GM18502 (cell line): ENCODE results near the gene LYPLAL1.
"Not testable (repeated sequence)": the region's sequence is repeated elsewhere in the genome, so short reads cannot be mapped to it uniquely, and the experiment has no call there.

Source experiments
- ATAC-seq: cut with Tn5 transposase; IDR thresholded peaks from one replicate; pipeline ENCODE4 v1.9.1; 2021; ENCODE audit warnings: mild to moderate bottlenecking; ENCODE audit not compliant: unreplicated experiment, poor library complexity

The LYPLAL1 gene

DNA sequence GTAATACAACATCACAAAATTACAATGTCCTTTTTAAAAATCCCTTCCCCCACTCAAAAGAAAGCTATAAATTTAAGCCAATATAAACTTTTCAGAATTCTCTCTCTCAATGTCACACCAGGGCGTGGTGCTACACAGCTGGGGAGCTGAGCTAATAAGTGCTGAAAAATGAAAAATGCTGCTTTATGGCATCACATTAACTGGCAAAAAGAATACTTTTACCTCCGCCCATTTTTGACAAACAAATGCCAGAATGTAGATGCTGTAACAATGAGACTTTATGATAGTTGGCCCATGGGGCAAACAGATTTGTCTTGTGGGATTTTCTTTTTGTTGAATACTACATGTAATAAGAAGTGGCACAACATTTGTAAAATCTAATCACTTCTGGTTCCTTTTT is 12.7 kb upstream of the LYPLAL1 start:
- no peak for ATAC-seq

DNA sequence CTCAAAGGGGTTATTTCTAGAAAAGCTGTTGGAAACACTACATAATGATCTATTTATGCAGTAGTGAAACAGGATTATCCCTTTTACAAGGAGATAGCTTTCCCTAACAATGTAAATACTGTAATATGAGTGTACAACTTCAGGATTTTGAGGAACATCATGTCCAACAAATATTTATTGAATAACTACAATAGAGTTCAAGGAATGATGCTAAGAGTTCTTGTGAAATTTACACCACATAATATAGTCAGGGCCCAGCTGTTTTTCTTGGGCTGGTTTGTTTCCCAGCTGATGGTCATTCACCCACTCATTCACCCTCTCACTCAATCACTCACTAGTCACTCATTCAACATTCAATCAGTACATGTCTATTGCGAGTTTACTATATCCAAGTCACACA is 12.3 kb upstream of the LYPLAL1 start:
- ATAC-seq, result no peak

DNA sequence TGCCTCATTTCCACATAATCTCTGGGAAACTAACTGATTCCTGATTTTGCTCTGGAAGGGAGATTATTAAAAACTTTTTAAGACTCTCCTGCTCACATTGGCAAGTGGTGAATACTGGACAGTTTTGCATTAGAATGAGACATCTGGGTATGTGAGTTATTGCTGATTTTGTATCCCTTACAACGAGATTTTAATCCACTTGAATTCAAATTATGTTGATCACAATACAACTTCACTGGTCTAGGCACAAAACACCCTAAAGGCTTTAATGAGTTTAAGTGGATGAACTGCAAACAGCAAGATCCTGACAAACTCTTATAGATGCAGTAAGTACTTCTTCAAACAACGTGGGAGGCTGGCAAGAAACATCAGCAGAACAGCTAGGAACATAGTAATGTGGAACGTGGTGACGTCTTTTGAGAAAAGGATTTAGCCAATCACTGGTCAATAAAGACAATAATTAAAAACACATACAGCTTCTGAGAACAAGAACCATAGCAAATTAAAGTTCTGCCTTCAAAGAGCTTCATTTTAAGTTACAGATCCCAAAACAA is 10.2 kb upstream of the LYPLAL1 start:
- no peak for ATAC-seq

DNA sequence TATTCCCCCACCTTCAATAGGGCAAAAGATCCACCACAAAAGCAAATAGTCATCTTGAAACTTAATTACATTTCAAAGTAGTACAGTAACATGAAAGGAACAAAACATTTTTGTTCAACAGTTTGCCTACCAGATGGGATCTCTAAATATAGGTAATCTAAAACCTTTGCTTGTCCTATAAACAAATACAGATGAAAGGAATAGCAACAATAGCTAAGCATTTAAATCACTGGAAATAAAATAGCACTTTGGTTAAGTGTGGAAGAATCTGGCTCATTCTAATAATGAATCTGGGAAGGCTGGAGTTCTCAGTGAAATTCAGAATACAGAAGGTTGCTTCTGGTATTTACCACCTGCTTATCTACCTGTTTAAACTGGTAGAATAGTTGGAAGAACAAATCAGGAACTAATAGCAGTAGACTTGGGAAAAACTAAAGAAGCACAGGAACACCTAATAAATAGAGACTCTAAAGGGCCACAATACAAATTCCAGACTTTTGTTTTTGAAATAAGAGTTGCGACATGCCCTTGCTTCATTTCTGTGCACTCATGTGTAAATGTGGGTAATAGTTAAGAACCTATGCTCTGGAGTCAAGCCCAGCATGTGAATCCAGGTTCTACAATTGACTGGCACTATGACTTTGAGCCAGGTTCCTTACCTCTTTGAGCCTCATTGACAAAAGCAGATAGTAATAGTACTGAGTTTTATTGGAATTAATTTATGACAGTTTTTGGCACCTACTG is 2.3 kb upstream of the LYPLAL1 start:
- ATAC-seq, result no peak

DNA sequence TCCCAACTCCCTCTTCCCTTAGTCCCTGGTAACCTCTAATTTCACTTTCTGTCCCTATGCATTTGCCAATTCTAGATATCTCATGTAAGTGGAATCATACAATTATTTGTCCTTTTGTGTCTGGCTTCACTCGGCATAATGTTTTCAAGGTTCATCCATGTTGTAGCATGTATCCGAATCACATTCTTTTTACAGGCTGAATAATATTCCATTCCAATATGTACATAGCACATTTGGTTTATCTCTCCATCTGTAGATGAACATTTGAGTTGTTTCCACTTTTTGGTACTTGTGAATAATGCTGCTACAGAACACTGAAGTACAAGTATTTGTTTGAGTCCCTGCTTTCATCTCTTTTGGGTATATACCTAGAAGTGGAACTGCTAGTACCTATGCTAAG is 857 bp upstream of the LYPLAL1 start:
- no peak for ATAC-seq

DNA sequence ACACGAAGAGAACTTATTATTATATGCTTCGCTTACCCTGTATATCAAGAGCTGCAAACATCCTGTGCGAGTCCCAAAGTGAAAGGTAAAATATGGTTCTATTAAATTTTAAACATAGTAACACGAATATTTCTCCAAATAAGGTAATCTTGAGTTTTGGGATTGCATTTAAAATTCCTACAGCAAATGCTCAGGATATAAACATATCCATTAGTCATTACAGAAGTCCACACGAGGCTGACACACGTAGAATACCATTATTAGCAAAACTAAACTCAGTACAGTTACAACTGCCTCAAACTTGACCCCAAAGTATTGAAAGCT is 282 bp upstream of the LYPLAL1 start:
- peak; percentile 1 for ATAC-seq

DNA sequence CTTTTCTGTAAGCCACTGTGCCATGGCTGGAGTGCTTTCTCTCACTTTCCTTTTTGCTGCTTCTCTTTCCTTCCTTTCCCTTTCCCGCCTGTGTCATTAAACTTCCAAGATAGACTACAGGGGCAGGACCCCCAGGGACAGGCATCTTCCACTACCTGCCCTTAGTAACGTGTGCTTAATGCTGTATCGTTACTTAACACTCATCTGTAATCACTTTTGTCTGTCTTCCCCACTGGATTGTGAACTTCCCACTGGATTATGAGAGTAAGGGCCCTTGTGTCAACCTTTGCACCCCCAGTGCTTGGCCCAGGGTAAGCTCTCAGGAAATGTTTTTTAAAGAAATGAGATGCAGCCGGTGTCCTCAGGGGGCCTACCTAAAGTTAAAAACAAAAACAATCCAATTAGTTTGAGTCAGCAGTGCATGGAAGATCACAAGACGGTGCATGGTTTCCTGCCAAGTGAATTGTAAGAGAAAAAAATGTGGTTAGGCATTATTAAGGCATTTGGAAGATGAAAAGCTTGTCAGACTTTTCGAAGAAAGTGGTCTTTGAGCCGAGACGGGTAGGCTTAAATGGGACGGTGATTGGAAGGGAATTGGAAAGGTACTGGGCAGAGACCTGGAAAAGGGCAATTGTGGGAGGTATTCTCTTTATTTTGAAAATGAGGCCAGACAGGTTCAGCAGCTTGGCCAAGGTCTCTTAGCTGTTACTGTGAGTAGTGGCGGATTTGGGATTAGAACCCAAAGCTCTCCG is 958 bp downstream of the LYPLAL1 start:
- peak; percentile 38 for ATAC-seq

DNA sequence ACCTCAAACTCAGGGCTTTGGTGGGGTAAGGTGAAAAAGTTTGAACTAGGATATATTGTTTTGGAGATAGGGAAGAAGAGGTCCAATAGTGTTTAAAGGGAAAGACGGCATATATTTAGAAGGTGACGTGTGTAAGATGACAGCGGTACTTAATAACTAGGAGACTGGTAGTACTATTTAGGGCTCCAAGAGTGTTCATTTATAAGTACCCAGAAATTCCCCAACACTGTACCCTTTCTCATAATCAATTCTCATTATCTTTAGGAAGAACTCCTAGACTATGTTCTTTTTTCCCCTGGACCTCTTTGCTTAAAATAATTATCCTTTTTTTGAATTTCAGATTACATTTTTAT is 1.5 kb downstream of the LYPLAL1 start:
- ATAC-seq, result no peak

DNA sequence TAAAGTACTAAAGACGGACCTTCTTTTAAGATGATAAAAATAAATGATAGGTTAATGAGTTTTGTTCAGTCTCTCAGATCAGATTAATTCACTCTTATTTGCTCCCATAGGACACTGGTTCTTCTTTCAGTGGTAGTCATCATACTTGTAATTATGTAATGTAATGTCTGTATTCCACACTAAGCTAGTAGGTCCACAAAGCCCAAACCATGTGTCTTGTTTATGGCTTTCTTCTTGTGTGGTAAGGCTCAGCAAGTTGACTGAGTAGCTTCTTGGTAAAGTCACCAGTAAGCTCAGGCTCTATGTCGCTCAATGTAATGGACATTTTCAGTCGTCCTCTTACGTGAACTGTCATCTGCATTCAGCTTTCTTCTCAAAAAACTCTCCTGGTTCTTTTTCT is 2.5 kb downstream of the LYPLAL1 start:
- ATAC-seq, result no peak

DNA sequence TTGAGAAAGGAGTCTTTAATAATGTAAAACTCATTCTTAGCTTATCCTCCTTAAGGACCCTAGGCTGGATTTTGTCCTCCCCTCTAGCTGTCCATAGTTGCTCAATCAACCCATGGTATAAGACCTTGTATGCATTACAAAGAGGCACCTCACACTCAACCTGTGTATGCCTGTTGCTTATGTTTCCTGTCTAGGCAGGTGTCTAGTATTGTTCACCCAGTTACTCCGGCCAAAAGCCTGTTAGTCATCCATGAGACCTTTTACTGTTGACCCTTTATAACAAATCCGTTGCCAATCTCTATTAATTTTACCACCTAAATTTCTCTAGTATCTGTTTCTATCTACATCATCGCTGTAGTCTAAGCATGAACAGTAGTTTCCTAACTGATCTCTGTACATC is 3.7 kb downstream of the LYPLAL1 start:
- peak; percentile 38 for ATAC-seq

DNA sequence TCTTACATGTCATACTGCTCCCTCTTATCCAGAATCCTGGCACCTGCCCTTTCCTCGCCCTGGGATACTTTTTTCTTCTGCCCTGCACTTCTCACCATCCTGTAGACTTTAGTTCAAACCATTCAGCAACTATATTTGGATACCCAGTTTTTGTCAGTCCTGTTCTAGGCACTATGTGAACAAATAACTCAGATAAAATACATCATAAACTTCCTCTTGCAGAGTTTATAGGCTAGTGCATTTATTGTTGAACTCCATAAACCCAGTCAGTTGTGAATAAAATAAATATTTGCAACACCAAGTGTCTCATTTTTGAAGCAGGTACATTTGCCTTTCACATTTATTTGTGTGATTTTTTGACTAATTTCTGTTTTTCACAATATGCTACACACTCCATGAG is 4.3 kb downstream of the LYPLAL1 start:
- no peak for ATAC-seq

DNA sequence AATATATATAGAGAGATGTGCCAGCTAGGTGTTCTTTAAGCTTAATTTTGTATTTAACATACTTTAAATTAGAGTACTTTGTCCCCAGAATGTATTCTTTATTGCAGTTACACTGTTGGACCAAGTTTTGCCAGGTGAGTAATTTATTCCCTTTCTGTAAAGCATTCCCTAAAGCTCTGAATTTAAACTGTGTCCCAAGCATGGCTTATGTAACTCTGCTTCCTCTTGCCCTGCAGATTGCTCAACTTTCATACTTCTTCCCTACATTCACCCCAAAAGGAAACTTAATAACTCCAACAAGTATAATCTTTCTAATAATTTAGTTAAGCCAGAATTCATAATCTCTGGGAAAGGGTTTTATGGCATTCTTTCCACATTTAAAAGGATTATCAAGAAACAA is 5.6 kb downstream of the LYPLAL1 start:
- ATAC-seq, result no peak

DNA sequence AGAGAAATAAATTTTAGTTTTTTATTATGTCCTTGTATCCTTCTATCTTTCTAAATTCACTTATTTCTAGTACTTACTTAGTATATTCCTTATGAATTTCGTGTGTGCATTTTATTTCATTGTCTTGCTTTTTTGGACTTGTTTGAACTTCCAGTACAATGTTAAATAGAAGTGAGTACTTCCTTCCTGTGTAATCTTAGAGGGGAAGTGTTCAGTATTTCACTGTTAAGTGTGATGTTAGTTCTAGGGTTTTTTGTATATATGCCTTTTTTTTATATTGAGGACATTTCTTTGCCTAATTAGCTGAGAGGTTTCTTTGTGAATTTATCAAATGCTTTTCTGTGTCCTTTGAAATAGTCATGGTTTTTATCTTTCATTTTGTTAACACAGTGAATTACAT is 10.7 kb downstream of the LYPLAL1 start:
- ATAC-seq, result no peak

DNA sequence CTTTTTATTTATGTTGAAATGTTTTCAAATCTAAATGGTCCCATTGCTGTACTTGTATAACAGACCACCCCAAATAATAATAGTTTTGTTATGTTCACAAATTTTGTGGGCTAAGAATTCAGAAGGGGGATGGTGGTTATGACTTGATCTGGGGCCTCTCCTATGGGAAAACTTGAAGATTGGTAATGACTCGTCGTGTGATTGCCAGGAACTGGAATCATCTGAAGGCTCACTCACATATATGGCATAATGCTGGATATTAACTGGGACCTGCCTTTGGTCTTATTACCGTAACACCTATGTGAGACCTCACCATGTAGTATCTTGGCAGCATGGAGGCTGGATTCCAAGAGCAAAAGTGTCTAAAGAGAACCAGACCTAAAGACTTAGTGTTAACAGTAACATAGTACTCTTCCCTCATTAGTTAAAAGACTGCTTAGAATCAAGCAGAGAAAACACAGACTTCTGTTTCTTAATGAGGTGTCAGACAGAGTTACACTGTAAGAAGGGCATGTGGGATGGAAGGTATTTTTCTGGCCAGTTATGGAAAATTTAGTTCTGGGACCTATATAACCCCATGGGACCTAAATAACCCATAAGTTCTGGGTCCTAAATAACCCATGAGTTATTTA is 11.9 kb downstream of the LYPLAL1 start:
- peak; percentile 14 for ATAC-seq

DNA sequence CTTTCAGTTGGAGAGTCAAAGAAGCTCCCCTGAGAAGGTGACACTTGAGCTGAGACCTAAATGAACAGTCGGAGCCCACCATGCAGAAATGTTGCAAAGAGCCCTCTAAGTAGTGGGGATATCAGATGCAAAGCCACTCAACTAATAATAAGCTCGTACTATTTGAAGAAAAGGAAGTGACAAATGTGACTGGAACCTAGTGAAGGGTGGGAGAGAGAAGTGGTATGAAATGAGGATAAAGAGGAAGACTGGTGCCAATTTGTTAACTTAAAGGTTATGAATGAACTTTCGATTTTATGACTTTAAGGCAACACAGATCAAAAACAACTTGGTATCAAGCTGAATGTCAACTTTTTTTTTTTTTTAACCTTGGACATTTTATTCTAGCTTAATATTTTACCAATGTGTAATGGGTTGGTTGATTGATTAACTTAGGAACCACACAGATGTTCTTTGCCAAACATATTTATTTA is 14.7 kb downstream of the LYPLAL1 start:
- peak; percentile 39 for ATAC-seq

DNA sequence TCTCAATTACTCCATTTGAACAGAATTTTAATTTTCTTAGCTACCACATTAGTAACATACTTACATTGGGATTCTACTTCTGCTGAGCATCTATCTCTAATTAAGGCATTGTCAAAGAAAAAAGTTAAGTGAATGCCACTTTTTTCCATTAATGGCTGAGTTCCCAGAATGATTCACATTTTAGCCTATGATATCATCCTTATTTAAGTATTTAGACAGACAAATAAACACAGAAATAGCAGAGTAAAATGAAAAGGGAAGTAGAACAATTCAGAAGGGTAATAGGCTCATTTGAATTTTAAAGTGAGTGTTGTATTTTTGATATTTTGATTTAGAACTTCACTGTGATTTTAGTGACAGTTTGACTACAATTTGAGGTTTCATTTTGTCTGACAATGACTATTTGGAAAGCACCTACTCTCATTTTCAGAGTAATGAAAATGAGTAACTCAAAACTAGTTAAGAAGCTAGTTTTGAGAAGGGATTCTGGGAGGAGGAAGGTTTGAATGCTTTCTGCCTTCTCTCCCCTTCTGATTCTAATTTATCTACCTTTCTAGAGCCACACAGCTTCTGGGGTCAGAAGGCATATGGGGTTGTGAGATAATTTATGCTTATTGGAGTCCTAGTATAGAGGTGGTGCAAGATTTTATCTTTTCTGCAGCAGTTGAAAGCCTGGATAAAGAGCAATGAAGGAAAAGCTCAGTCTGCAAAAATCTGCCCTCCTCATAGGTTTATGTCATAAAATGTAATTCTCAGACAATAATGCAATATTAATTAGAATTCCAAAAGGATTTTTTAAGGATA is 15.5 kb downstream of the LYPLAL1 start:
- peak; percentile 78 for ATAC-seq

DNA sequence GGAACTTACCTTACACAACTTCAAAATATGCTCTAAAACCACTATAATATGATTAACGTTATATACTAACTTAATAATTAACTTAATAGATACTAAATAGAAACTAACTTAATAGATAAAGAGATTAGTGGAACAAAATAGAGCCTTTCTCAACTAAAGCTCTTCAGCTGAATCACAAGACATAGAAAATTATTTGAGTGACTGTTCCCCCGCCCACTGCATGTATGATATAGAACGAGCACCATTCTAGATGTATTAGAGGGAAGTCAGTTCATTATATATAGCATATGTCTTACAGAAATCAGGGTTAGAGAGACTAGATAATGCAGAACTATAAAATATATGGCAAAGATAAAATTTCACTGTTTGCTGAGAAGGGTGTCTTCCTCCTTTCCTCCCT is 16.3 kb downstream of the LYPLAL1 start:
- no peak for ATAC-seq

DNA sequence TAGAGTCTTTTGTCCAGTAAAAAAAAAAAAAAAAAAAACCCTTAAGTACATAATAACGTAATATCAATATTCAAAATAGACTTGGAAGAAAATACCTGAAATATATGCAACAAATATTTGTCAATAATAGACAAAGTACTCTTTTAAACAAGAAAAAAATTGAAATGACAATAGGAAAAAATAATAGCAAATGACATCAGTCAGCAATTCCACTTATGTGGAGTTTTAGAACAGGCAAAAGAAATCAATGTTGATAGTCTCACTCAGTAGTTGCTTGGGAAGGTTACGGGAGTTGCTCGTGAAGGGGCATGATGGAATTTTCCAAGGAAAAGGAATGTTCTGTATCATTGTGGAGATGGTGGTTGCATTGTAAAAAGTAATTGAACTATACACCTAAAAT is 16.9 kb downstream of the LYPLAL1 start:
- no peak for ATAC-seq

DNA sequence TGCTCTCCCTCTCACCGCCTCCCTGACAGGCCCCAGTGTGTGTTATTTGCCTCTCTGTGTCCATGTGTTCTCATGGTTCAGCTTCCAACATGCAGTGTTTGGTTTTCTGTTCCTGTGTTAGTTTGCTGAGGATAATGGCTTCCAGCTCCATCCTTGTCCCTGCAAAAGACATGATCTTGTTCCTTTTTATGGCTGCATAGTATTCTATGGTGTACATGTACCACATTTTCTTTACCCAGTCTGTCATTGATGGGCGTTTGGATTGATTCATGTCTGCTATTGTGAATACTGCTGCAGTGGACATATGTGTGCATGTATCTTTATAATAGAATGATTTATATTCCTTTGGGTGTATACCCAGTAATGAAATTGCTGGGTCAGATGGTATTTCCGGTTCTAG is 22.2 kb downstream of the LYPLAL1 start:
- ATAC-seq, result not testable (repeated sequence)

DNA sequence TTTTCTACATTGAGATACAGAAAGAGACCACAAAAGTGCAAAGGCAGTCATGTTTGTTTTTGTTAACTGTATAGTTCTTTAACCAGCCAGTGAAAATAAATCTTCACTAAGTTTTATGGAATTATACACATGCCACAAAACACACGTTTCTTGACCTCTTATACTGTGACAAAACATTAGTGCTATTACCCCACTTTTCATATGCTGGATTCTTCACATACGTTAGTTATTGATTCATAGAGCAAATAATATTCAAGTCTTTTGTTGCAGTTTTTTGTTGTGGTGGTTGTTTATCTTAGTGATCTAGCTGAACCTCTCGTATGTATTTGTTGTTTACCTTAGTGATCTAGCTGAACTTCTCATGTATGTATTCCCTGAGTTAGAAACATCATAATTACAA is 28.0 kb downstream of the LYPLAL1 start:
- no peak for ATAC-seq

DNA sequence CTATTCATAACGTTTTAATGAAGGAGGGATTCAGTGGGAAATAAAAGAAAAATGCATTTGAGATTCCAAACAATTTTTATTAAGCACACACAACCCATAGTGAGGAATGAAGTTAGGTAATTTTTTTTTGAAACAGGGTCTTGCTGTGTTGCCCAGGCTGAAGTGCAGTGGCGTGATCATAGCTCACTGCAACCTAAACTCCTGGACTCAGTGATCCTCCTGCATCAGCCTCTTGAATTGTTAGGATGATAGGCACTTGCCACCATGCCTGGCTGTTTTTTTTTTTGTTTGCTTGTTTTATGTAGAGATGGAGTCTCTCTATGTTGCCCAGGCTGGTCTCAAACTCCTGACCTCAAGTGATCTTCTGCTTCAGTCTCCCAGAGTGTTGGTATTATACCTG is 28.9 kb downstream of the LYPLAL1 start:
- ATAC-seq, result no peak
